Measurements from ENCODE around the gene POLE3.
"Not testable (repeated sequence)": the region's sequence is repeated elsewhere in the genome, so short reads cannot be mapped to it uniquely, and the experiment has no call there.

POLE3 gene

DNA sequence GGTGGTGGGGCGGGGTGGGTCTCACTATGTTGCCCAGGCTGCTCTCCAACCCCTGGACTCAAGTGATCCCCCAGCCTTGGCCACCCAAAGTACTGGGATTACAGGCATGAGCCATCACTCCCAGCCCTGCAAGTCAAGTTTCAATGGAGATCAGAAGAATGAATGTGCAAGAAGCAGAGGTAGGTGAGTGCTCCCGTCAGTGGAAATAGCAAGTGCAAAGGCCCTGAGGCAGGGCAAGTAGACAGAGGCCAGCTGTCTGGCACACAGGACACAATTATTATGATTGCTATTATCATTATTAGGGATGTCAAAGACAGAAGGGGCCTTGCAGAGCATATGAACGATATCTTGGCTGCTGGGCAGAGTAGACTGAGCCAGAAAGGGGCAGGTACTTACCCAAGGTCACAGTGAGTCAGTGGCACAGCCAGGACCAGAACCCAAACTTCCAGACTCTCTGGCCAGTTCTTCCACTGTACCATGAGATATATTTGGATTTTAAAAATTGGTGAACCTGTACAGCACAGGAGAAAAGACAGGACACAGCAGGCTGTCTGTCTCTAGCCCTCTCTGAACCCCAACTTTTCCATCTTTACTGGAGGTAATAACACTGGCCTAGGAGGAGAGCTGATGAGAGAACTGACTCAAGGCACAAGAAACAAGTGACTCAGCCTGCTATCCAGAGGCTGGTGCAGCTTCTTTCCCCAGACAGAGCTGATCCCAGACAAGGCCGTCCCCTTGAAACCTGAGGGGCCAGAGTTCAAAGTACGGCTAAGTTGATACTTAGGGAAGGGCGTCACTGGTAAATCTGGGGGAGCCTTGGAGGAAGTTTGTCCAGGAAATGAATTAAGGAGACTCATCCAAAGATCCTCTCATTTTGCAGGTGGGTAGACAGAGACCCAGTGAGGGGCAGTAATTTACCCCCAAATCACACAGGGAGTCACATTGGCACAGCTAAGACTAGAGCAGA is 35.1 kb downstream of the POLE3 start:
- no peak for DNase-seq

DNA sequence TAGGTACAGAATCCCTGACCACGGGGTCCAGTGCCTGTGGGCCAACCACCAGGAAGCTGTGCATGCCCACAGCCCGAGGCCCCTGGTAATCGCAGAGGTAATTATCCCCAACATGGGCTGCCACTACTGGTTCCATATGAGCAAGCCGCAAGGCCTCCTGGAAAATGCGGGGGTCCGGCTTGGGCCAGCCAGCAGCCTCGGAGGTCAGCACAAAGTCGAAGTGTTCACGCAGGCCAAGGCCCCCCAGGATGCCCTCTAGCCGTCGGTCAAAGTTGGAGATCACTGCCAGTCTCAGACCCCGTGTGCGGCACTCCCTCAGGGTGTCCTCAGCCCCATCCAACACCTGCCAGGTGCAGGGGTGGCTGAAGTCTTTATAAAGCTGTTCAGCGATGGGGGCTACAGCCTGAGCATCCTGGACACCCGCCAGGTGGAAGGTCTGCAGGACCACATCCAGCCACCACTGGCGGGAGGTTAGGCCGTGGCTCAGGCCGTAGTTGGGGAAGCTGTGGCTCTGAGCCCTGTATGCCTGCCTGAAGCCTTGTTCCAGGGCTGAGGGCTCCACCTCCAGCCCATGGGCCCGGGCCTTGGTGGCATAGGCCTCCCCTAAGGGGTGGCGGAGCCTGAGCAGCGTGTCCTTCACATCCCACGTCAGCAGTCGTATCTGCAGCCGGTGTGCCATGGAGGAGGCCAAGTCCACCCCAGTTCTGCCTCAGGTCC is 36.6 kb downstream of the POLE3 start:
- DNase-seq, result no peak

DNA sequence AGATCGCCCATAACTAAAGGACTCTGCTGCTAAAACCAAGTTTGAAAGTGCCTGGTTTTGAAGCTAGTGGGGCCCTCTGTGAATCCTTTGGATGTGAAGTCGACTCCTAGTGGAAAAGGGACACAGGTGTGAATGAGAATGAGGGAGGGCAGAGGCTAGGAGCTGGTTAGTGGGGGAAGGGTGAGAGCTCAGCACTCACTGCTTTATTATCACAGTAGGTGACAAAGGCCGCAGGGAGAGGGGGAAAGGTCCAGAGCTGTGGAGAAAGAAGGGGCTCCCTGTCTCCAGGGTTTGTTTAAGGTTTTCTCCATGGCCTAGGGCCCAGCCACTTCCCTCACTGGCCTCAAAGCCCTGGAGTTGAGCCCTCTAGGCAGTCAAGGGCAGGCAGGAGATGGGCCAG is 37.2 kb downstream of the POLE3 start:
- no peak for DNase-seq

DNA sequence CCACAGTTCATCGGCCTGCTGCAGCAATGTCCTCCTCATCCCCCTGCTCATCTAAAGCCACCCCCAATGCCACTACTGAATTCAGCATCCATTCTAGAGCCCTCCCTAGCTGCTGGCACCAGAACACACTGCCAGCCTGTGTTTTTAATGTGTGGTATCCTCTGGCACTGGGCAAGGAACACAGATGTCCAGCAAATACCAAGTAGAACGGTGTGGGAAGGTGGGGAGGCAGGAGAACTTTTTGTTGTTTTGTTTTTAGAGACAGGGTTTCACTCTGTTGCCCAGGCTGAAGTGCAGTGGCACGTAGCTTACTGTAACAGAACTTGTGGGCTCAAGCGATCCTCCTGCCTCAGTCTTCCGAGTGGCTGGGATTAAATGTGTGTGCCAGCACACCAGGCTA is 38.4 kb downstream of the POLE3 start:
- no peak for DNase-seq

DNA sequence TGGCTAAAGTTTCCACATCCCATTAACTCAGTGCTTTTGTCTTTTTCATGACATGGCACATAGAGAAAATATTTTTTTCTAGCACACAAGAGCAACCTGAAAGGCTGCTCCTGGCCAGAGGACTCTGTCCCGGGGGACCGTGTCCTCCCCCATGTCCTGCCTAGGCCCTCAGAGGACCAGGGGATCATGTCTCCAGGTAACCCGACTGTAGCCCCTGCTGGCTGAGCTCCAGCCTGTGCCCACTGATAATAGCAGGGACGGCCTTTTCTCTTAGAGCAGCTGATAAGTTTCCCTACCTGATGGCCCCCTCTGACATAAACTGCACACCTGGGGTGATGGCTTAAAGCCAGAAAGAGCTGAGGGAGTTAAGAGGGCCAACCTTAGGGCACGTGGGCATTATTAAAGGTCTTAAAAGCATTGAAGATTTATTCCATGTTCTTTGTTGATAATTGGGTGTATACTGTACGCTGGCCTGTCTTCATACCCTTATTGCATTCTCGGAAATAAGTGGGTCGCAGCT is 39.6 kb downstream of the POLE3 start:
- DNase-seq, result no peak

DNA sequence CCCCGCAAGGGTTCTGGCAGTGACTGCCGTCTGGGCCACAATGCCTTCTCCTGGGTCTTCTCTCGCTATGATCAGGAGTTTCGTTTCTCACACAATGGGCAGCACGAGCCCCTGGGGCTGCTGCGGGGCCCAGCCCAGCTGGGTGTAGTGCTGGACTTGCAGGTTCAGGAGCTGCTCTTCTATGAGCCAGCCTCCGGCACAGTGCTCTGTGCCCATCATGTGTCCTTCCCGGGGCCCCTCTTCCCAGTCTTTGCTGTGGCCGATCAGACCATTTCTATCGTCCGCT is 40.7 kb downstream of the POLE3 start:
- no peak for DNase-seq

DNA sequence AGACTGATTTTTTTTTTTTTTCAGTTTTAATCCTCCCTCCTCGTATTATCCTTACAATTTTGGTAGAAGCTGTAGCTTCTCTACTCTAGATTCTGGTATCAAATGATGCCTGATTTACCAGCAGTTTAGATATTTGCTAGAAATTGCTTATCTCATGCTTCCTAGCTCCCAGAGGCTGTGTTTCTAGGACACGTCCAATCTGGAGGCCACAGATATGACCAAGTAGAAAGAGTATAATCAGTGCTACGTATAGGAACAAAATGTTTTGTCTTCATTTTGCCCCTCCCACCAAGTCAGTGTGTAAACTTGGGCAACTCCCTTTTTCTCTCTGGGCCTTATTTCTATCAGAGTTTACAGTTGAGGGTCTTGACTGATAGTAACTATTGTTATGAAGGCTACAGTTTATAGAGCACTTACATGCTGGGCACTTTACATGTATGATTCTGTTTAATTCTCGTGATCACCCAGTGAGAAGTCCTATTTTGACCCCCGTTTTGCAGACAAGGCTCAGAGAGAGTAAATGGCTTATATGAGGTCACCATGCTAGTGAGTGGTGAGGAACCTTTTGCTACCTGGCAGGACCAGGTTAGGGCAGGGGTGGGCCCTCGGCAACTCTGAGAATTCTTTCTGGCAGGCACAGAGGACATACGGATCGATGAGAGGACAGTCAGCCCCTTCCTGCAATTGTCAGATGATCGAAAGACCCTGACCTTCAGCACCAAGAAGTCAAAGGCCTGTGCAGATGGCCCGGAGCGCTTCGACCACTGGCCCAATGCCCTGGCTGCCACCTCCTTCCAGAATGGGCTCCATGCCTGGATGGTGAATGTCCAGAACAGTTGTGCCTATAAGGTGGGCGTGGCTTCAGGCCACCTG is 41.3 kb downstream of the POLE3 start:
- no peak for DNase-seq

DNA sequence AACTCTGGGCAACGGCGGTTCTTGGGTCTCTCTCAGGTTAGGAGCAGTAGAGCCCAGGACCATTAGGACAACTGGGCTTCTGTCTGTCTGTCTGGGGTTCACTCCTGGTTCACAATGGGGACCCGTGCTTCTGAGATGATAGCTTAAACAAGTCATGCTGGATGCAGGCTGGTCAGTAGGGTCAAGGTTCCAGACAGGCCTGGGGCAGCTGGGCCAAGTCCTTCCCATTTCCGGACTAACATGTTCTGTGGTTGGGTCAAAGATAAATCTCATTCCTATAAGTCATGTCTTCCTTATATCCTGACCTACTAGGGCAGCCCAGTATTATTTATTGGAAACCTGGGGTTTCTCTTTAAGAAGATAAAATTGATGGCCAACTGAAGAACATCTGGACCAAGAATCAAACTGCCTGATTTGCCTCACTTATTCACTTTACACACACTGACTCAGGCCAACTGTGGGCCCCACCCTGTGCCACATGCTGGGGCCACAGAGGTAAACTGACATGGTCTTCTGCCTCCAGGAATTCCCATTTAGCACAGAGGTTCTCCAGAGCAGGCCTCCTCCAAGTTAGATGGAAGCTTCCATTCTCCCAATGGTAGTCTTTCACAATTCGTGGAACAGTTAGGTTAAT is 42.0 kb downstream of the POLE3 start:
- no peak for DNase-seq

DNA sequence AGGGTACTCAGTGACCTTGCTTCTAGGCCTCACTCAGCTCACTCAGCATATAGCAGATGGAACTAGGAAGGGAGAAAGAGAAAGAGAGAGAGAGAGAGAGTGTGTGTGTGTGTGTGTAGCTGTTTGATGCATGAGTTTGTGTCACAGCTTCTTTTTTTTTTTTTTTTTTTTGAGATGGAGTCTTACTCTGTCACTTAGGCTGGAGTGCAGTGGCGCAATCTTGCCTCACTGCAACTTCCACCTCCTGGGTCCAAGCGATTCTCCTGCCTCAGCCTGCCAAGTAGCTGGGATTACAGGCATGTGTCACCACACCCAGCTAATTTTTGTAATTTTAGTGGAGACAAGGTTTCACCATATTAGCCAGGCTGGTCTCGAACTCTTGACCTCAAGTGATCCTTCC is 44.8 kb downstream of the POLE3 start:
- not testable (repeated sequence) for DNase-seq

DNA sequence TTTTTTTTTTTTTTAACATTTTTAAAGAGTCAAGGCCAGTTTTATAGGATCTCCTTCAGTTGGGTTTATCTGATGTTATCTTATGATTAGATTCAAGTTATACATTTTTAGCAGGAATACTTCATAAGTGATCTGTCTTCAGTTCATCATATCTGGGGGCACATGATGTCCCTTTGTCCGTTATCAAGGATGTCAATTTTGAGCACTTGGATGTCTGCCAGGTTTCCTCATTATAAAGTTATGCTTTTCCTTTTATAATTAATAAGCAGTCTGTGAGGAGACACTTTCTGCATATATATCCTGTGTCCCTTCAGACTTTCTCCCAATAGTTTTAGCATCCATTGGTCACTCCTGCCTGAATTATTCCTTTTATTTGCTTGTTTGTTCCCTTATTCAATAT is 45.5 kb downstream of the POLE3 start:
- no peak for DNase-seq

DNA sequence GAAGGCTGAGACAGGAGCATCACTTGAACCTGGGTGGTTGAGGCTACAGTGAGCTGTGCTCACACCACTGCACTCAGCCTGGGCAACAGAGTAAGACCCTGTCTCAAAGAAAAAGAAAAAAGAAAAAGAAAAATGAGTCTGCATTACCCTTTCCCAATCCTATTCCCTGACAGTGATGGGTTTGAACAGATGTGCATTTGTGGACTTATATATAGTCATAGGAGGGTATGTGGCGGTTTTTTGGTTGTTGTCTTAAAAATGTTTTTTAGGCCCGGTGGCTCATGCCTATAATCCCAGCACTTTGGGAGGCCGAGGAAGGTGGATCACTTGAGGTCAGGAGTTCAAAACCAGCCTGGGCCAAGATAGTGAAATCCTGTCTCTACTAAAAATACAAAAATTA is 47.1 kb downstream of the POLE3 start:
- no peak for DNase-seq

DNA sequence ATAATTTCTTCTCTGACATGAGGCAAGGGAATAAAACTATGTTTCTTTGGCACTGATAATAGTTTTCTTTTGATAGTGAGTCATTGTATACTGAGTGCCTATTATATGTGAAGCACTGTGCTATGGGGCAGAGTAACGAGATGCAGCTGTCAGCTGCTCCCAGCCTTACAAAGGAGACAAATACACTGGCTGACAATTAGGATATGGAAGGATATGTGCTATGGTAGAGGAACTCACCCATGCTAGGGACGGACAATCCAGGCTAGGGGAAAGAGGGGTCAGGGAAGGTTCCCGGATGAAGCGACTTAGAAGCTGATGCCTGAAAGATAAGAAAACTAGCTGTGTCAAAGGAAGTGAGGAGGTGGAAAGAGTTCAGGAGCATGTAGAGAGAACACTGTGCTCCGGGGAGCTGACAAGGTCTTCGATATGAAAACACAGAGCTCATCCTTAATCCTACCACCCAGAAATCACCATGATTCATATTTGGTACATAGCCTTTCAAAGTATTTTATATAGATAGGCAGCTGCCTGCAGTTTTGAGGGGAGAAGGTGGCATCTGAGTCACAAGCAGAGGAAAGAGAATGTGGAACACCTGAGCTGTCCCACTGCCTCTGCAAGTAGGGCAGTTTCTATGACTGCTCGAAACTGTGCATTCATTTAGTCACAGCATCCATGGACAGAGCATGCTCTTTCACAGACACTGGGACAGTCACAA is 49.0 kb downstream of the POLE3 start:
- no peak for DNase-seq

DNA sequence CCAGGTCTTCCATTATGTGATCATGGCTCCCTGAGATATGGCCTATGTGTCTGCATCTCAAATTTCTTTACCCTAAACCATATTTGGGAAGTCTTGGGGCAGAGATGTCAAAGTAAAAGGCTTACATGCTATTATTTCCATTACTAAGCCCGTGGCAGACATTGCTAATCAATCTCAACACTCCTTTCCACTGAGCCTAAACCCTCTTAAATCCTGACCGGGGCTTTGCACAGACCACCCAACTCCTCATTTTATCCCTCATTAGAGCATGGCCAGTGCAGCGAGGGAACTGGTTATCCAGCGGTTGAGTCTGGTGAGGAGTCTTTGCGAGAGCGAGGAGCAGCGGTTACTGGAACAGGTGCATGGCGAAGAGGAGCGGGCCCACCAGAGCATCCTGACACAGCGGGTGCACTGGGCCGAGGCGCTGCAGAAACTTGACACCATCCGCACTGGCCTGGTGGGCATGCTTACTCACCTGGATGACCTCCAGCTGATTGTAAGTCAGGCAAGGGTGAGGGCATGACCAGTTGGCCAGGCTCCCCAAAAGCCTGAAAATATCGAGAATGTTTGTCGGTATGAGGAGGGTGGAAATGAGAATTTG is 50.1 kb downstream of the POLE3 start:
- no peak for DNase-seq

DNA sequence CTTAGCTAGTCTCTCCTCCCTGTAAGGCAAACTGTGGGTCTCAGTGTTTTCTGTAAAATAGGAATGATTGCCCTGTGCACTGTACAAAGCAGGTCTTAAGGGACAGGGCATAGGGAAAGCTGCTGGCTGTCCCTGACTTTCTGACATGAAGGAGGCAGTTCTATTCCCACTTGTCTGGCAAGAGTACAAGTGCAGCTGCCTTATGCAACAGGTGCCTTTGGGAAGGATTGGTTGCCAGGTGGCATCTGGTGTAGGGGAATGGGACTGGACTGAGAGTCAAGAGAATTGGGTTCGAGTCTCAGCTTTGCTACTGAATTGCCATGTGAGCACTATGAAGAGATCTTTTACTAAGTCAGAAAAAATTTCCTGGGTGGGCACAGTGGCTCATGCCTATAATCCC is 51.1 kb downstream of the POLE3 start:
- DNase-seq, result no peak
